Measurements from ENCODE around the gene ERP29. TPM values are rescaled to one million over a fixed set of nuclear protein-coding genes. Genes with fewer than 3 reads are reported as not detected.

Gene ERP29
- polyA plus RNA-seq (ENCODE audit: insufficient read length in 3 of 3), result 100 to 1,000 TPM; 147 to 180 (median 173) TPM
- long read RNA-seq, donor 1, transcript ERP29-202 (2 exons, 1,333 nt), result minor isoform, 22 of 130 reads
- long read RNA-seq, donor 1, transcript ERP29-201 (3 exons, 1,735 nt), result major isoform, 108 of 130 reads
- long read RNA-seq, donor 1, partial matches to known transcripts, result 0 of 130 reads
- long read RNA-seq, donor 1, other reads (novel, unspliced or antisense), result 0 of 130 reads
- long read RNA-seq, donor 2, transcript ERP29-201 (3 exons, 1,735 nt), result major isoform, 134 of 164 reads
- long read RNA-seq, donor 2, transcript ERP29-202 (2 exons, 1,333 nt), result minor isoform, 20 of 164 reads
- long read RNA-seq, donor 2, partial matches to known transcripts, result 8 of 164 reads
- long read RNA-seq, donor 2, other reads (novel, unspliced or antisense), result 0 of 164 reads
- long read RNA-seq, donor 3, transcript ERP29-202 (2 exons, 1,333 nt), result minor isoform, 15 of 124 reads
- long read RNA-seq, donor 3, transcript ERP29-201 (3 exons, 1,735 nt), result major isoform, 108 of 124 reads
- long read RNA-seq, donor 3, partial matches to known transcripts, result 0 of 124 reads
- long read RNA-seq, donor 3, other reads (novel, unspliced or antisense), result 0 of 124 reads
- long read RNA-seq, donor 4, transcript ERP29-201 (3 exons, 1,735 nt), result major isoform, 157 of 178 reads
- long read RNA-seq, donor 4, transcript ERP29-202 (2 exons, 1,333 nt), result minor isoform, 21 of 178 reads
- long read RNA-seq, donor 4, partial matches to known transcripts, result 0 of 178 reads
- long read RNA-seq, donor 4, other reads (novel, unspliced or antisense), result 0 of 178 reads
- long read RNA-seq, donor 5, transcript ERP29-201 (3 exons, 1,735 nt), result major isoform, 48 of 58 reads
- long read RNA-seq, donor 5, transcript ERP29-202 (2 exons, 1,333 nt), result minor isoform, 9 of 58 reads
- long read RNA-seq, donor 5, partial matches to known transcripts, result 0 of 58 reads
- long read RNA-seq, donor 5, other reads (novel, unspliced or antisense), result 0 of 58 reads
- long read RNA-seq, donor 6, transcript ERP29-202 (2 exons, 1,333 nt), result minor isoform, 18 of 136 reads
- long read RNA-seq, donor 6, transcript ERP29-201 (3 exons, 1,735 nt), result major isoform, 96 of 136 reads
- long read RNA-seq, donor 6, partial matches to known transcripts, result 21 of 136 reads
- long read RNA-seq, donor 6, other reads (novel, unspliced or antisense), result 0 of 136 reads
- long read RNA-seq, donor 7, transcript ERP29-201 (3 exons, 1,735 nt), result major isoform, 100 of 113 reads
- long read RNA-seq, donor 7, transcript ERP29-202 (2 exons, 1,333 nt), result minor isoform, 13 of 113 reads
- long read RNA-seq, donor 7, partial matches to known transcripts, result 0 of 113 reads
- long read RNA-seq, donor 7, other reads (novel, unspliced or antisense), result 0 of 113 reads
- long read RNA-seq, donor 8, transcript ERP29-201 (3 exons, 1,735 nt), result major isoform, 30 of 40 reads
- long read RNA-seq, donor 8, transcript ERP29-202 (2 exons, 1,333 nt), result minor isoform, 10 of 40 reads
- long read RNA-seq, donor 8, partial matches to known transcripts, result 0 of 40 reads
- long read RNA-seq, donor 8, other reads (novel, unspliced or antisense), result 0 of 40 reads
- long read RNA-seq, donor 9, transcript ERP29-201 (3 exons, 1,735 nt), result major isoform, 124 of 213 reads
- long read RNA-seq, donor 9, transcript ERP29-202 (2 exons, 1,333 nt), result minor isoform, 13 of 213 reads
- long read RNA-seq, donor 9, partial matches to known transcripts, result 75 of 213 reads
- long read RNA-seq, donor 9, other reads (novel, unspliced or antisense), result 0 of 213 reads
- long read RNA-seq, donor 10, transcript ERP29-202 (2 exons, 1,333 nt), result minor isoform, 8 of 108 reads
- long read RNA-seq, donor 10, transcript ERP29-201 (3 exons, 1,735 nt), result major isoform, 89 of 108 reads
- long read RNA-seq, donor 10, partial matches to known transcripts, result 11 of 108 reads
- long read RNA-seq, donor 10, other reads (novel, unspliced or antisense), result 0 of 108 reads
- long read RNA-seq, donor 11, transcript ERP29-202 (2 exons, 1,333 nt), result minor isoform, 11 of 75 reads
- long read RNA-seq, donor 11, transcript ERP29-201 (3 exons, 1,735 nt), result major isoform, 64 of 75 reads
- long read RNA-seq, donor 11, partial matches to known transcripts, result 0 of 75 reads
- long read RNA-seq, donor 11, other reads (novel, unspliced or antisense), result 0 of 75 reads
- long read RNA-seq, donor 12, transcript ERP29-201 (3 exons, 1,735 nt), result major isoform, 130 of 167 reads
- long read RNA-seq, donor 12, transcript ERP29-202 (2 exons, 1,333 nt), result minor isoform, 30 of 167 reads
- long read RNA-seq, donor 12, partial matches to known transcripts, result 7 of 167 reads
- long read RNA-seq, donor 12, other reads (novel, unspliced or antisense), result 0 of 167 reads
- long read RNA-seq, donor 13, transcript ERP29-202 (2 exons, 1,333 nt), result minor isoform, 13 of 64 reads
- long read RNA-seq, donor 13, transcript ERP29-201 (3 exons, 1,735 nt), result major isoform, 51 of 64 reads
- long read RNA-seq, donor 13, partial matches to known transcripts, result 0 of 64 reads
- long read RNA-seq, donor 13, other reads (novel, unspliced or antisense), result 0 of 64 reads
- long read RNA-seq, donor 14, result 0 reads
- long read RNA-seq, donor 15, transcript ERP29-202 (2 exons, 1,333 nt), result minor isoform, 21 of 205 reads
- long read RNA-seq, donor 15, transcript ERP29-201 (3 exons, 1,735 nt), result major isoform, 133 of 205 reads
- long read RNA-seq, donor 15, partial matches to known transcripts, result 51 of 205 reads
- long read RNA-seq, donor 15, other reads (novel, unspliced or antisense), result 0 of 205 reads
- long read RNA-seq, donor 16, transcript ERP29-201 (3 exons, 1,735 nt), result major isoform, 133 of 162 reads
- long read RNA-seq, donor 16, transcript ERP29-202 (2 exons, 1,333 nt), result minor isoform, 29 of 162 reads
- long read RNA-seq, donor 16, partial matches to known transcripts, result 0 of 162 reads
- long read RNA-seq, donor 16, other reads (novel, unspliced or antisense), result 0 of 162 reads

GRCh38 chr12:112012775-112013600, at the start of gene ERP29, which contains the start of gene TMEM116:
TSS of gene ERP29 (plus strand) at chr12:112013426. CDS start at chr12:112013466, 40 bp downstream.
TSS of gene TMEM116 (minus strand) at chr12:112013165. CDS start at chr12:112005270, 7,895 bp downstream.
- peak; percentile 99 for DNase-seq

GRCh38 chr12:111964935-111965334, 48.3 kb upstream of the ERP29 start:
- DNase-seq, result no peak

DNA sequence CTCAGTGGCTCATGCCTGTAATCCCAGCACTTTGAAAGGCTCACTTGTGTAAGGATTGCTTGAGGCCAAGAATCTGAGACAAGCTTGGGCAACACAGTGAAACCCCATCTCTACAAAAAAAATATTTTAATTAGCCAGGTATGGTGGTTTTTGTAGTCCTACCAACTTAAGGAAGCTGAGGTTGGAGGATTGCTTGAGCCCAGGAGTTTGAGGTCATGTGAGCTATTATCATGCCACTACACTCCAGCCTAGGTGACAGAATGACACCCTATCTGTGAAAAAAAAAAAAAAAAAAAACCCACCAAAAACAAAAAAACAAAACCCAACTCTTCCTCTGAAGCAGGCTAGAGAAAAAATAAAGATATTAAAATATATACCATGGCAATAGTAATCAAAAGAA, 41.4 kb upstream of the ERP29 start:
- DNase-seq, result no peak

GRCh38 chr12:111975161-111975931, 37.9 kb upstream of the ERP29 start:
- no peak for DNase-seq

- DNase-seq, result no peak
These were observed 36.9 kb upstream of the ERP29 start for GRCh38 chr12:111976291-111976690.

GRCh38 chr12:111976860-111977259, 36.4 kb upstream of the ERP29 start:
- DNase-seq, result no peak

GRCh38 chr12:111978545-111978944, 34.7 kb upstream of the ERP29 start:
- DNase-seq, result no peak

DNA sequence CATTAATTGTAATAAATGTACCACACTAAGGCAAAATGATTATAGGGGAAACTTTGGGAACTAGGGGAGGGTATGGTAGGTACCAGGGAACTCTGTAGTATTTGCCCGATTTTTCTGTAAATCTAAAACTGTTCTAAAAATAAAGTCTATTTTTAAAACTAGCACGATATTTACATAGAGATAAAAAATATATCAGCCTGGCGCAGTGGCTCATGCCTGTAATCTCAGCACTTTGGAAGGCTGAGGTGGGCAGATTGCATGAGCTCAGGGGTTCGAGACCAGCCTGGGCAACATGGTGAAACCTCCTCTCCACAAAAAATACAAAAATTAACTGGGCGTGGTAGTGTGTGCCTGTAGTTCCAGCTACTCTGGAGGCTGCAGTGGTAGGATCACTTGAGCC, 32.6 kb upstream of the ERP29 start:
- no peak for DNase-seq

DNA sequence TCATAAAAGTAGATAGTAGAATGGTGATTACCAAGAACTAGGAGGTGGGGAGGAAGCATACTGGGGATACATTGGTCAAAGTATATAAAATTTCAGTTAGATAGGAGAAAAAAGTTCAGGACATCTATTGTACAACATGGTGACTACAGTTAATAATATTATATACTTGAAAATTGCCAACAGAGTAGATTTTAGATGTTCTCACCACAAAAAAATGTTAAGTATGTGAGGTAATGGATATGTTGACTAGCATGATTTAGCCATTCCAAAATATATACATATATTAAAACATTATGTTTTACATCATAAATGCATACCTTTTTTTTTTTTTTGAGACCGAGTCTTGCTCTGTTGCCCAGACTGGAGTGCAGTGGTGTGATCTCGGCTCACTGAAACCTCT, 31.2 kb upstream of the ERP29 start:
- DNase-seq, result no peak

DNA sequence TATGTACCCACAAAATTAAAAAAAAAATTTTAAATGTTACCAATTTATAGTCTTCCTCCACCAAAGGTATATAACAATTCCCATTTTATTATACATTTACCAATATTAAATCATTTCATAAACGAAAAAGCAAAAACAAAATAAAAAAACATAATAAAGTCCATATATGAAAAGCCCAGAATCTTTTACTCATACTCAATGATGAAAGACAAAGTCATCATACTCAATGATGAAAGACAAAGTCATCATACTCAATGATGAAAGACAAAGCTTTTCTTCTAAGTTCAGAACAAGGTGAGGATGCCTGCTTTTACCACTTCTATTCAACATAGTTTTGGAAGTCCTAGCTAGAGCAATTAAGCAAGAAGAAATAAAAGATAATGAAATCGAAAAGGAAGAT, 28.4 kb upstream of the ERP29 start:
- DNase-seq, result no peak

DNA sequence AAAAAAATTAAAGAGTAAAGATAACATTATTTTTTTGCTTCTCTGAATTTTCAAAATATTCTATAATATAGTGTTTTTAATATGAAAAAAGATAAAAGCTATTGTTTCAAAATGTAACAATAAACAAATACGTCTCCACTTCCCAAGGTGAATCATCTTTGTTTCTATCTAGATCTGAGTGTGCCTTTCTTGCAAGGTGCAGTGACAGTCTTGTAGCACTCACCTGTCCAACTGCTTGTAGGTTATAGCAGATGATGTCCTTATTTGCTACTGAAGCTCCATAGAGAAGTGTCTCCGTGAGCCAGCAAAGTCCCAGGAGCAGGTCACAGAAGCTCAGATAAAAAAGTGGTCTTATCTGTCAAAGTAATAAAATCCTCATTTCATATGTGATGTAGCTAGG, 21.7 kb upstream of the ERP29 start:
- DNase-seq, result no peak

DNA sequence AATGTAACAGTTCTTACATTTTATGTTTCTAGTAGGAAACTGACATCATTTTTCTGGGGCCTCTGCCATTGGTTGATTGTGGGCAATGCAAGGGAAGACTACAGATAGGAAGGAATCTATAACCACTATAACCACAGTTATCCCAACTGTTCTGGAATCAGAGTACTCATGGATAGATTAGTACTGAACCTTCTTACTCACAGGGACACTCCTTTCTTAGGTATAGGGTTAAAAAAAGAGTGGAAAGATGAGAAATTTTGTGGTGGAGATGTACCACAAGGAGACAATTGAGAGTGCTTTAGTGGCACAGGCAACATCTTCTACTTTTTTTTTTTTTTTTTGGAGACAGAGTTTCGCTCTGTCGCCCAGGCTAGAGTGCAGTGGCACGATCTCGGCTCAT, 21.3 kb upstream of the ERP29 start:
- DNase-seq, result no peak

- DNase-seq, result no peak
These were observed 20.8 kb upstream of the ERP29 start for GRCh38 chr12:111992464-111992863.

DNA sequence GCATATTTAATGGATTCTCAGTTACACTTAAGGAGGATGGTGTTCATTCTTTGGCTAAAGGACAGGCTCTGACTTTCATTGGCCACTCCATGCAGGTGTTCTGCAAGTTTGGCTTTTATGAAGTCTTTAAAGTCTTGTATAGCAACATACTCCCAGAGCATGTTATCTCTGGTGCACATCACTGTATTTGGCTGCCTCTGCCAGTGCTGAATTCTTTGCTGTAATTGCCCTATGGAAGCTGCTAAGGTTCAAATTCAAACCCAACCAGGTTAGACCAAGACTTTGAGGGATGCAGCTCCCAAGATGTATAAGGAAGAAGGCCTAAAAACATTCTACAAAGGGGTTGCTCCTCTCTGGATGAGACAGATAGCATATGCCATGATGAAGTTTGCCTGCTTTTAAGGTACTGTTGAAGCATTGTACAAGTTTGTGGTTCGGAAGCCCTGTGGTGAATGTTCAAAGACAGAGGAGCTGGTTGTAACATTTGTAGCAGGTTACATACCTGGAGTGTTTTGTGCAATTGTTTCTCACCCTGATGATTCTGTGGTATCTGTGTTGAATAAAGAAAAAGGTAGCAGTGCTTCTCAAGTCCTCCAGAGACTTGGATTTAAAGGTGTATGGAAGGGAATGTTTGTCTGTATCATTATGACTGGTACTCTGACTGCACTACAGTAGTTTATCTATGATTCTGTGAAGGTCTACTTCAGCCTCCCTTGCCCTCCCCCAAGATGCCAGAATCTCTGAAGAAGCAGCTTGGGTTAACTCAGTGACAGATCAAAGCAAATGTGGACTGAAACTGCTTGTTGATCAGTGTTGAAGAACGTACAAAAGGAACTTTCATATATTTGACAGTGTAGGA, 19.7 kb upstream of the ERP29 start:
- no peak for DNase-seq
